ENCODE measurements around the gene CAMK1D.

The CAMK1D gene

DNA sequence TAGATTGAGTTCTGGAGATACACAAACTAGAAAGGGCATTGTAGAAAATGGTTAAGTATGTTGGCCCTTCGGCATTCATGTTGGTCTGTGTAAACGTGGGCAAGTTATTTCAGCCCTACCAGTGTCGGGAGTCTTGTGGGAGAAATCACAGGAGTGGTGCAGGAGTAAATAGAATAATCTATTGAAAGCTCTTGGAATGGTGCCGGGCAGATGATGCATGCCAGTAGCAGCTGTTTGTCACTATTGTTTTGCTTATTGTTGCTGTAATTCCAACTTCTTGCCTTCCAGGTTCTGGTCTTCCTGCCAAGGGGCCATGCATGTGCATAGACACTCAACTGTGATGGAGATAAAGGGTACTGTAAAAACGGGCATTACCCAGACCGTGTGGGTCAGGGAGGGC lies 259.4 kb downstream of the CAMK1D start:
- Histone ChIP-seq H3K4me1 (peaks cover 0 to 16% (median 13%) of the 10 kb centered on the region in 4 donors), H3K27me3 (no peaks in the 10 kb centered on the region), H3K27ac (no peak overlapping the region), H3K4me3 (no peak overlapping the region), H3K36me3 (no peaks in the 10 kb centered on the region), H3K9me3 (no peaks in the 10 kb centered on the region)
- no peak for TF ChIP-seq CTCF (IDR thresholded peaks at IDR 0.05)
- no peak for DNase-seq
- intact Hi-C loops (cut with DNase I; ENCODE audit: low total_unique reads): no loop called here

GRCh38 chr10:12609435-12609834 lies 260.1 kb downstream of the CAMK1D start:
- Histone ChIP-seq H3K27ac (no peak overlapping the region), H3K27me3 (no peaks in the 10 kb centered on the region), H3K4me3 (no peak overlapping the region), H3K4me1 (peaks cover 0 to 16% (median 13%) of the 10 kb centered on the region in 4 donors), H3K9me3 (no peaks in the 10 kb centered on the region), H3K36me3 (no peaks in the 10 kb centered on the region)
- intact Hi-C loops (cut with DNase I; ENCODE audit: low total_unique reads): no loop called here
- TF ChIP-seq CTCF (IDR thresholded peaks at IDR 0.05): no peak
- DNase-seq: no peak

- Histone ChIP-seq H3K27me3 (no peaks in the 10 kb centered on the region), H3K36me3 (no peaks in the 10 kb centered on the region), H3K4me1 (no peaks in the 10 kb centered on the region), H3K4me3 (no peak overlapping the region), H3K27ac (no peak overlapping the region), H3K9me3 (no peaks in the 10 kb centered on the region)
- intact Hi-C loops (cut with DNase I; ENCODE audit: low total_unique reads): no loop called here
- TF ChIP-seq CTCF (IDR thresholded peaks at IDR 0.05): no peak
- DNase-seq: no peak
Measured at GRCh38 chr10:12613136-12613535, 263.8 kb downstream of the CAMK1D start.

GRCh38 chr10:12614177-12614995 lies 265.0 kb downstream of the CAMK1D start:
- Histone ChIP-seq H3K4me1 (no peaks in the 10 kb centered on the region), H3K4me3 (no peak overlapping the region)

DNA sequence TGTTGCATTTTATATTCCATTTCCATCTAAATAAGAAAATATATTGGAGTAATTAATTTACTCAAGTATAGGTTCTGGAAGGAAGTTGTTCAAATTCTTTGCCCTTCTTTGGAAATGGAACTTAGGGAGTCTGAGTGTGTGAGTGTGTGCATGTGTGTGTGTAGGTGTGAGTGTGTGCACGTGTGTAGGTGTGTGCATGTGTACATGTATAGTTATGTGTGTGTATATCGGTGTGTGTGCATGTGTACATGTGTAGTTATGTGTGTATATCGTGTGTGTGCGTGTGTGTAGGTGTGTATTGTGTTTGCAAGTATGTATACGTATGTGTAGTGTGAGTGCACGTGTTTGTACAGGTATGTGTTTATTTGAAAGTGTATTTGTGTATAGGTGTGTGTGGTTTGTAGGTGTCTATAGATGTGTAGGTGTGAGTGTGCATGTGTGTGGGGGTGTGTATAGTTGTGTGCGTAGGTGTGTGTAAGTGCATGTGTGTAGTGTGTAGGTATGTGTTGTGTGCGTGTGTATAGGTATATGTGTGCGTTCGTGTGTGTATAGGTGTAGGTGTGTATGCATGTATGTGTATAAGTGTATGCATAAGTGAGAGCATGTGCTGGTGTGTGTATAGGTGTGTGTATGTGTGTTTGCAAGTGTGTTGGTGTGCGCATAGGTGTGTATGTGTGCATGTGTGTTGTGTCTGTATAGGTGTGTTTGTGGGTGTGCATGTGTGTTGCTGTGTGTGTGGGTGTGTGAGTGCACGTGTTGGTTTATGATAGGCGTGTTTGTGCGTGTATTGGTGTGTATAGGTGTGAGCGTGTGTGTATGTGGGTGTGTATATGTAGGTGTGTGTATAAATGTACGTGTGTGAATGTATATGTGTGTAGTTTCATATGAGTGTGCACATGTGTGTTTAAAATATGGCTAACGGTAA lies 266.2 kb downstream of the CAMK1D start:
- H3K36me3 ChIP-seq: no peaks in the 10 kb centered on the region
- H3K27ac ChIP-seq: no peak overlapping the region
- H3K9me3 ChIP-seq: no peaks in the 10 kb centered on the region
- TF ChIP-seq CTCF (IDR thresholded peaks at IDR 0.05): no peak
- DNase-seq: no peak
- intact Hi-C loops (cut with DNase I; ENCODE audit: low total_unique reads): no loop called here
- H3K27me3 ChIP-seq: no peaks in the 10 kb centered on the region
- no peak overlapping the region for H3K4me3 ChIP-seq
- no peaks in the 10 kb centered on the region for H3K4me1 ChIP-seq

More at GRCh38 chr10:12614177-12614995, 265.0 kb downstream of the CAMK1D start:
- no peak for DNase-seq
- H3K27ac ChIP-seq: no peak overlapping the region
- TF ChIP-seq CTCF (IDR thresholded peaks at IDR 0.05): no peak
- H3K36me3 ChIP-seq: no peaks in the 10 kb centered on the region
- intact Hi-C loops (cut with DNase I; ENCODE audit: low total_unique reads): no loop called here
- no peaks in the 10 kb centered on the region for H3K27me3 ChIP-seq
- H3K9me3 ChIP-seq: no peaks in the 10 kb centered on the region
